Fibroblast of villous mesenchyme (primary cell): ENCODE measurements around the gene ANKFN1. TPM values are rescaled to one million over a fixed set of nuclear protein-coding genes. Genes with fewer than 3 reads are reported as not detected.

Experiments
- DNase-seq: peaks from one replicate; pipeline ENCODE4 v3.0.0-alpha.2; 2010; ENCODE audit warnings: low read depth
- H3K4me3 ChIP-seq: 2 replicates; pipeline ENCODE4 v1.5.1; 2011; ENCODE audit warnings: low read depth, mild to moderate bottlenecking, low read length
- total RNA-seq: library from RNA; depleted of rRNA; stranded (reverse); fragments of >200 nt; gene quantifications from 2 replicates; pipeline ENCODE4 v1.2.3, GENCODE V29; 2012
- TF ChIP-seq, protein P1 (sequence below): IDR thresholded peaks from 2 replicates; pipeline ENCODE4 v1.5.1; 2012; ENCODE audit warnings: low read depth, mild to moderate bottlenecking, low read length; ENCODE audit not compliant: insufficient read depth

ANKFN1 gene
- total RNA-seq, 1 donor: under 0.01 TPM

DNA sequence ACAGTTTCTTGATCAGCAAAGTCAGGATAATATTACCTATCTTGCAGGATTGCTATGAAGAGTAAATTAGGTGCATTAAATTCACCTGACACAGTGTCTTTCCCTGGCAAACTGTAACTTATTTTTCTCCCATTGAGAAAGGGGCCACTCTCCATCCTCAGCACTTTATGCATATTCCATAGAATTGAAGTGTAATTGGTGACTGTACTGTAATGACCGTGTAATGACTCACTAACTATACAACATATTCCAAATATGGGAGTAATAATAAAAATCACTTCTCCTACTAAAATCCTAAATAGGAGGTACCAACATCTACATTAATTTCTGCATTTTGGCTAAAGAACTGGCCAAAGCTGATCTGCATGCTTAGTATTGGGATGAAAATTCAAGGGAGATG, 298.4 kb downstream of the ANKFN1 start:
- no peak overlapping the region for H3K4me3 ChIP-seq
- DNase-seq: no peak
- TF ChIP-seq, protein P1, sequence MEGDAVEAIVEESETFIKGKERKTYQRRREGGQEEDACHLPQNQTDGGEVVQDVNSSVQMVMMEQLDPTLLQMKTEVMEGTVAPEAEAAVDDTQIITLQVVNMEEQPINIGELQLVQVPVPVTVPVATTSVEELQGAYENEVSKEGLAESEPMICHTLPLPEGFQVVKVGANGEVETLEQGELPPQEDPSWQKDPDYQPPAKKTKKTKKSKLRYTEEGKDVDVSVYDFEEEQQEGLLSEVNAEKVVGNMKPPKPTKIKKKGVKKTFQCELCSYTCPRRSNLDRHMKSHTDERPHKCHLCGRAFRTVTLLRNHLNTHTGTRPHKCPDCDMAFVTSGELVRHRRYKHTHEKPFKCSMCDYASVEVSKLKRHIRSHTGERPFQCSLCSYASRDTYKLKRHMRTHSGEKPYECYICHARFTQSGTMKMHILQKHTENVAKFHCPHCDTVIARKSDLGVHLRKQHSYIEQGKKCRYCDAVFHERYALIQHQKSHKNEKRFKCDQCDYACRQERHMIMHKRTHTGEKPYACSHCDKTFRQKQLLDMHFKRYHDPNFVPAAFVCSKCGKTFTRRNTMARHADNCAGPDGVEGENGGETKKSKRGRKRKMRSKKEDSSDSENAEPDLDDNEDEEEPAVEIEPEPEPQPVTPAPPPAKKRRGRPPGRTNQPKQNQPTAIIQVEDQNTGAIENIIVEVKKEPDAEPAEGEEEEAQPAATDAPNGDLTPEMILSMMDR: no peak

DNA sequence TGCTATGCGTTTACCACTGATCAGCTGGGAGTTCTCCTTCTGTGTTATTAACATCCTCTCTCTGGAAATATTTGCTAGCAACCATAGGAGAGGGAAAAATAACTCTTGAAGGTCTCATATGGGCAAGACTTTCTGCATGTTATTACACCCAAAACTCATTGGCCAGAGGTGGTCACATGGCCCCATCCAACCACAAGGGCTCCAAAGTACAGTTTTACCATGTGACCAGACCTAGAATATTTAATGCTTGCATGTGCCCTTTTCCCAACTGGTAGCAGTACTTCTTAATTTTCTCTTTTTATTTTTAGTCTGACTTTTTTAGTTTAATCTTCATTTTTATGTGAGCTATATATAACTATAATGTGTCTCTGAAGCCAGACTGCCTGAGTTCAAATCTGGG, 299.2 kb downstream of the ANKFN1 start:
- TF ChIP-seq, protein P1: no peak
- DNase-seq: no peak
- H3K4me3 ChIP-seq: no peak overlapping the region

DNA sequence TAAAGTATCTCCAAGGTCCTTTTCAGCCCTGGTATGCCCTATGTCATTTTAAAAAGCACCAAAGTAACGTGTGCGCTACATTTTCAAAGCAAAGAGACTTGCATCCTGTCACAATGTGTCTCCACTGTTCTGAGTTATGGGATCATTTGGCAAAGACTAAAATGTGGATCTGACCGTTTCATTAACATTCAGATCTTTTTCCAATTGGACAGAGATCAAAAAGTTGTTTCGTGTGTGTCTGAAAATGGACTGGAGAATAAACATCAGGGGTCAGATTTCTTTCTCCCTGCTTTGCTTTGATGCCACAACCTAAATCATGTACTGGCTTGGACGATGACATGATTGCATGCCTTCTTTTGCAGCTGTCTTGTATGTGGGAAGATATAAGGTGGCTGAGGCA, 304.2 kb downstream of the ANKFN1 start:
- no peak for DNase-seq
- TF ChIP-seq, protein P1: no peak
- no peak overlapping the region for H3K4me3 ChIP-seq

DNA sequence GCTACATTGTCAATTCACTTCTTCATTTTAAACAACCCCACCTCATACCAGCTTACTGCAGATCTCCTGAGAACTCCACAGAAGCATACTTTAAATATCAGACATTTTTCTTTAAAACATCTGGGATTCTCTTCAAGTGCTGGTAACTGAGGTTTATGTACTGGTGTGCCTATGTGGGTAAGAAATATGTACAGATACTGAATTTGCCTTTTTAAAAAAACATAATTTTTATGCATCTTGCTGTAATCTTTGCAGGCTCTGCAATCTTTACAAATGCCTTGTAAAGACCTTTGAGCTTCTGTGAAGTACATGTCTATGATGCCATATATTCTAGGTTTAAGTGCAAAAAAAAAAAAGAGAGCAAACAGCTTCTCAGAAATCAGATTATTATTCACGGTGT, 312.6 kb downstream of the ANKFN1 start:
- no peak overlapping the region for H3K4me3 ChIP-seq
- TF ChIP-seq, protein P1: no peak
- no peak for DNase-seq

DNA sequence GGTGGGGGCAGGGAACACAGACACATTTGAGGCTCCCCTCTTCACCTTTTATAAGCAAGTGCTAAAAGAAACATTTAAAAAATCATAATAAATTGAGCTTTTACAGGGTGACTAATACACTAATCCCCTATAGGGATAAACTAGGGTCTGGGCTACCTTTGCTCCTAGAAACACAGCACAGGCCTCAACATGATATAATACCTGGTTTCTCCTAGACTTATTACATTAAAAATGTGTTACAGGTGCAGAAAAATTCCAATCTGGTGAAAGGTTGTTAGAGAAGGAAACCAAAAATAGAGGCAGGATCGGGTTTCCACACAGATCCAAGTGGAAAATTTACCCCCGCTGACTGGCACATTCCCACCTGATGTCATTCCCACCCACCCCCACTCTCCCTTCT, 315.6 kb downstream of the ANKFN1 start:
- no peak overlapping the region for H3K4me3 ChIP-seq
- TF ChIP-seq, protein P1: no peak
- DNase-seq: no peak

DNA sequence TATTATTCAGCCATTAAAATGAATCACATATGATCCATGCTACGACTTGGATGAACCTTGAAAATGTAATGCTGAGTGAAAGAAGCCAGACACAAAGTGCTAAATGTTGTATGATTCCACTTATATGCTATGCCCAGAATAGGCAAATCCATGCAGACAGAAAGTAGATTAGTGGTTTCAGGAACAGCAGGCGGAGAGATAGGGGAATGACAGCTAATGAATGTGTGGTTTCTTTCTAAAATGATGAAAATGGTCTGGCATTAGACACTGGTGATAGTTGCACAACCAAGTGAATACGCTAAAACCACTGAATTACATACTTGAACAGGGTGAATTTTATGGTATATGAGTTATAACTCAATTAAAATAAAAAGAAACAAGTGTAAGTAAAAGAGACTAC, 318.4 kb downstream of the ANKFN1 start:
- TF ChIP-seq, protein P1: no peak
- H3K4me3 ChIP-seq: no peak overlapping the region
- DNase-seq: peak; percentile 34

DNA sequence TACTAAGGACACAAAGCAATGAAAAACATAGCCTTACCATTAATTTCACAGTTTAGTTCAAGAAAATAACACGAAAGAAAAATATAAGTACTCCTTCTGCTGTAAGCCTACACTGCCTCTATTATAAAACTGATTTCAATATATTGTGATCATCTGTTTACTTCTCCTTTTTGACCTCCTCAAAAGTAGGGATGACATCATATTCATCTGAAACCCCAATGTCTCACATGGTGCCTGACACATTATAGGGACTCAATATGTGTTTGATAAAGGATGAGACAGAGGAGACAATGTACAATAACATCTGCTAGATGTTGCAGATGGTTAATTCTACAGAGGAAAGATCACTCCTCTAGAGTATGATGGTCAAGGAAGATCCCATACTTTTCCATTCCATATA, 321.8 kb downstream of the ANKFN1 start:
- DNase-seq: no peak
- TF ChIP-seq, protein P1: no peak

More for the DNA sequence above, 321.8 kb downstream of the ANKFN1 start:
- no peak overlapping the region for H3K4me3 ChIP-seq
